Measurements from ENCODE around the gene GGA1.
"Not testable (repeated sequence)": the region's sequence is repeated elsewhere in the genome, so short reads cannot be mapped to it uniquely, and the experiment has no call there.

The GGA1 gene

GRCh38 chr22:37610153-37610475, 1.5 kb downstream of the GGA1 start:
- DNase-seq, result not testable (repeated sequence)

GRCh38 chr22:37610480-37611129, 2.0 kb downstream of the GGA1 start:
- no peak for DNase-seq

GRCh38 chr22:37611207-37611606, 2.6 kb downstream of the GGA1 start:
- DNase-seq, result no peak

GRCh38 chr22:37616201-37617083, 7.8 kb downstream of the GGA1 start:
- DNase-seq, result no peak

- no peak for DNase-seq
Observed at GRCh38 chr22:37617431-37617830, 8.8 kb downstream of the GGA1 start.

- DNase-seq, result no peak
Observed at GRCh38 chr22:37618072-37618656, 9.5 kb downstream of the GGA1 start.

GRCh38 chr22:37618674-37619073, 10.0 kb downstream of the GGA1 start:
- DNase-seq, result no peak

- DNase-seq, result no peak
Observed at GRCh38 chr22:37619991-37620390, 11.4 kb downstream of the GGA1 start.

- DNase-seq, result no peak
Observed at GRCh38 chr22:37621352-37621860, 12.8 kb downstream of the GGA1 start.

GRCh38 chr22:37623075-37624016, 14.7 kb downstream of the GGA1 start:
- DNase-seq, result peak; percentile 70

GRCh38 chr22:37624017-37624365, 15.4 kb downstream of the GGA1 start:
- DNase-seq, result no peak

GRCh38 chr22:37624876-37625275, 16.2 kb downstream of the GGA1 start:
- no peak for DNase-seq

- no peak for DNase-seq
Observed at GRCh38 chr22:37625737-37626136, 17.1 kb downstream of the GGA1 start.

GRCh38 chr22:37626144-37626543, 17.5 kb downstream of the GGA1 start:
- DNase-seq, result no peak

GRCh38 chr22:37626556-37627075, 18.0 kb downstream of the GGA1 start:
- no peak for DNase-seq

GRCh38 chr22:37627121-37627520, 18.5 kb downstream of the GGA1 start:
- DNase-seq, result no peak

GRCh38 chr22:37627545-37627944, 18.9 kb downstream of the GGA1 start:
- DNase-seq, result peak; percentile 58

GRCh38 chr22:37628830-37629229, 20.2 kb downstream of the GGA1 start:
- DNase-seq, result no peak

- no peak for DNase-seq
Observed at GRCh38 chr22:37629928-37630327, 21.3 kb downstream of the GGA1 start.

- no peak for DNase-seq
Observed at GRCh38 chr22:37630839-37631435, 22.3 kb downstream of the GGA1 start.

GRCh38 chr22:37631448-37632173, 23.0 kb downstream of the GGA1 start:
- no peak for DNase-seq
